ENCODE data around the gene NACC2.

The NACC2 gene

DNA sequence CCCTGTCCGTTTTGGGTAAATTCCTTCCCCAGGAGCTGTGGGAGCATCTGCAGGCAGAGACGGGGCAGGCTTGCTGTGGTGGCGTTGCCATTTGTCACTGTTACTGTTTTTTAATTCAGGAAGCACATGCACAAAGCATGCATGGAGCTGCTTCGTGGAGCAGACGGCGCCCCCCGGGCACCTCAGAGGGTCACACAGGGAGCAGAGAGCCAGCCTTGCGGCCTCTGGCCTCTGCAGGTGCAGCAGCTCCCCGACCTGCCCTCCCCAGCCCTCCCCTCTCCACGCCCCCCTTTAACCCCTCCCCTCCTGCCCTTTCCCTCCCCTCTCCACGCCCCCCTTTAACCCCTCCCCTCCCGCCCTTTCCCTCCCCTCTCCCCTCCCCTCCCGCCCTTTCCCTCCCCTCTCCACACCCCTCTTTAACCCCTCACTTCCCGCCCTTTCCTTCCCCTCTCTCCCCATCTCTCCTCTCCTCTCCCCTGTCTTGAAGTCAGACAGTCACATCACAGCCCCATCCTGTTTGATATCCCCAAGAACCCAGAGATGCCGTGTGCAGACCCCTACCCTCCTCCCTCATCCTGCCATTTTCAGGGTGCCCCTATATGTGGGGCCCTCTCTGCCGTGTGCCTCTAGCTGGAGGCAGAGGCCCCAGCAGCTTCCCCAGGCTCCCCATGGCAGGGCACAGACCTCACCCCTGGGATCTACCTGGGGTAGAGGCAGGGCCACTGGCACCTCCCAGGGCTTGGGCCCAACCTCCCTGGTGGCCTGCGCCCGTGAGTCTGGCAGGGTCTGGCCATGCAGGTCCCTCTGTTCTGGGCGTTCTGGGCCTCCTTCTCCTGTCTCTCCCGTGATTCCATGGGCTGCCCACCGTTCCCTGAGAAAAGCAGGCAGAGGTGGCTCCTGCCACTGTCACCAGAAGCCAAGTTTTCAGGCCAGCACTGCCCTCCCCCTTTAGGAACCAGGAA, 104.3 kb downstream of the NACC2 start:
- DNase-seq = peak; percentile 40

DNA sequence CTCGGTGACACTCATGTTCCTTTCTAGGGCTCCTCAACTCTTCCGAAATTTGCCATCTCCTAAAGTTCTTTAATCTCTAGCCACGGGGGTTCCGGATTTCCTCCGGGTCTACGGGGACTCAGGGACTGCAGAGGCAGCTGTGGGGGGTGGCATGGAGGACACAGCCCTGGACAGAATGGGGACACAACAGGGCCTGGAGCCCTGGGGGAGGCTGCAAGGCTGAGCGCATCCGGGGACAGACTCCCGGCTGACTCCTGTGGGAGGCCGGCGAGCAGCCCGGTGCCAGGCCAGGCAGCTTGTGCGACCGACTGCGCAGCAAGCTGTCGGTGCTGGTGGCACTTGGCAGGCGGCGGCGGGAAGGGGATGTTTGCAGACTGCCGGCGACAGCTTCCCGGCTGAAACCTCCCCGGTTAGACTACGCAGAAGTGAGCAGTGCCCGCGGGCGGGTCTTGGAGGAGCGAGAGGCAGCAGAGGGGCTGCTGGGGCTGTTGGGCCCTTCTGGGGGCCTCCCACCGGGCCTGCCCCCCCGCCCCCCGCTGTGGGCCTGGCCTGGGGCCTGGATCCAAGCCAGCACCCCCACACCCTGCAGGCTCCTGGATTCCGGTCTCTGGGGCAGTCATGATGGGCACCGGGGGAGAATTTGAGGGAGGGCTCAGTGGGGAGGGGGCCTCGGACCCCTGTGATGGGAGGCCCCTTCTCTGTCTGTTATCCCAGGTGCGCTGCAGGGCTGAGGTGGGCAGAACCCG, 105.2 kb downstream of the NACC2 start:
- DNase-seq = peak; percentile 18

DNA sequence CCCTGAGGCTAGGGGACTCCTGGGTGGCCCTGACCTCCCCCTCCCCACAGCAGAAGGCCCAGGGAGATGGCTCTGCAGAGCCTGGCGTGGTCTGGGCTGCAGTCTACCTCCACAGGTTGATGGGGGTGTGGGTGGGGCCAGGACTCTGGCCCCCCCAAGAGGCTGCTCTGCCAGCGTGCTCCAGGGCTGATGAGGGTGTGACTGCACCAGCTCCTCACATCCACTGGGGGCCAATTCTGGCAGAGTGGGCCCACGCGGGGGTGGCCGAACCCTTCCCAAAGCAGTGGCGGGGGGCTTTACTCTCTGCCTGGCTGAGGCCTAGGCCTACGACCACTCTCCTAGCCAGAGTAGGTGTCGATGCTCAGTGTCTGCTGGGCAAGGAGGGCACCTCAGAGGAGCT, 105.9 kb downstream of the NACC2 start:
- no peak for DNase-seq

DNA sequence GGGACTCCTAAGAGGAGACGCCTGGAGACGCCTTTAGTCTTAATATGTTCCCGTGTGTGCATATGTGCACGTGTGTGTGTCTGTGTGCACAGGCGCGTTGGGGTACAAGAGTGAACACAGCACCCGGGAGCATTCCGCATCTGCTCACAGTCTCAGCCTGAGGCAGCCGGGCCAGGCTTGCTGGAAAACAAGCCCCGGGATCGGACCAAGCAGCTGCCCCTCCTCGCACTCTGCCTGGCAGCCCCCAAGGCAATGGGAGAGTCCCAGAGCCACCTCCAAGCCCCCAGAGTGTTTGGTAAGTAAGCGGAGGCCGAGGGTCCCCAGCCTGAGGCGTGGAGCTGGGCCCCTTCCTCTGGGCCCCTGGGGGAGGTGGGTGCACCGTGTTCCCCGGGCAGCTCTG, 106.6 kb downstream of the NACC2 start:
- DNase-seq = no peak

DNA sequence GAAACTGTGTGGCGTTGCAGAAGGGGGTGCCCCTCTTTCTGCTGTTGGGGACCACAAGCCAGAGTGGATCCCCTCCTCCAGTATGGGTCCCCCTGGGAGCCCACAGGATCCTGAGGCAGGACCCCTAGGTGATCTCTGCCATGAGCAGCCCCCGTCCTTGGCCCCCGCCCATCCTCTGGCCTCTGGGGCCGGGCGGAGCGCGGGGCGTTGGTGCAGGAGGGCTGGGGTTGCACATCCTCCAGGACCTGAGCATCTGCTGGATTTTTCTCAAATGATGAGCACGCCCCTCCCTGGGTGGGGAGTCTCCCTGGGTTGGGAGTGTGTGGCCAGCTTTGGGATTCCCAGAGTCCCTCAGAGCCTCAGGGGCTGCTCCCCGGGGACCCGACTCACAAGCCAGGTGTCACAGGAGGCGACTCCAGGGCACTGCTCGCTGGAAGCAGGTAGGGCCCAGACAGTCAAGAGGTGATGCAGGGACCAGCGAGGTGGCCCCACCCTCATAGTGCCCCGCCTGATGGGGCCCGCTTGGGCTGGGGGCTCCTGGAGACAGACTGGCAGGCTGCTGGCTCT, 107.2 kb downstream of the NACC2 start:
- no peak for DNase-seq

DNA sequence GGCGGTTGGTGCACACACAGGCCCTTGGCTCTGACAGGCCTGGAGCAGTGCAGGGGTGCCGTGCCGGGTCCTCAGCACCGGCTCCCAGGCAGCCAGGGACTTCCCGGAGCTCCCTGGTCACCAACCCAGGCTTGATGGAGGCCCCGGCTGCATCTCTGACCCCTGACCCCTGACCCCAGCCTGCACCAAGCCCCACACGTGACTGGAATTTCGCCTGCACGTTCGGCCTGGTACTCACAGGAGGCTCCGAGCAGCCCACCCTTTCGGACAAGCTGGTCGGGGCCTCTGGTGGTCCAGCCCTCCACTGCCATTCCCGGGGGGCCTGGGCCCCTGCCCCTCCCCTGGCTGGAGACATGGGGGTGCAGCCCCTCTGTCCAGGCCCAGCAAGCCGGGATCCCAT, 108.5 kb downstream of the NACC2 start:
- no peak for DNase-seq

DNA sequence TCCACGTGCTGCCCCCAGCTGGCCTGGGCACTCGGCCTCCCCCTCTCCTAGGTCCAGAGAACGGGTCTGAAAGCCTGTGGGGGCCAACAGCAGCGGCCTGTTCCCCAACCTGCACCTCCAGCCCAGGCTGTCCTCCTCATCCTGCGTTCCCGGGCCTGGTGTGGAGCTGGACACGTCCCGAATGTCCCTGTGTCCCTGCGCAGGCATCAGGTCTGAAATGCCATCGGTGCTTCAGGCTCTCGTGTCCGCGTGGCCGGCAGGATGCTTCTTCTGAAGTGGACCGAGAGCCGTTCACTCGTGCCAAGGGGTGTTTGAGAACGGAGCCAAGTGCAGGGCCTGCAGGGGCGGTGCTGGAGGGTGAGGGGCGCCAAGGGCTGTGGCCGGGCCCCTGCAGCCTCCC, 109.2 kb downstream of the NACC2 start:
- DNase-seq = no peak

DNA sequence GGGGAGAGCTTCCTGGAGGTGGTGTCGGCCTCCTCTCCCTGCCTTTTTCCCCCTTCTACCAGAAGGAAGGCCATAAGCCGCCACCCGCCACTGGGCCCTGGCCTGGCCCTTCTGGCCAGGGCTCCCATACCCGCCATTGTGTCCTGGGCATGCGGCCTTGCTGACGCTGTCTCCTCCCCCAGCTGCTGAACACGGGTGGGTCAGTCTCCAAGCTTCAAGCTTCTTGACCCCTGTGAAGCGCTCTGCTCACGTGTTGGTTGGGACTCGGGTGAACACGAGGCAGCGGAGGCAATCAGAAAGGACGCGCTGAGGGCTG, 109.7 kb downstream of the NACC2 start:
- no peak for DNase-seq

DNA sequence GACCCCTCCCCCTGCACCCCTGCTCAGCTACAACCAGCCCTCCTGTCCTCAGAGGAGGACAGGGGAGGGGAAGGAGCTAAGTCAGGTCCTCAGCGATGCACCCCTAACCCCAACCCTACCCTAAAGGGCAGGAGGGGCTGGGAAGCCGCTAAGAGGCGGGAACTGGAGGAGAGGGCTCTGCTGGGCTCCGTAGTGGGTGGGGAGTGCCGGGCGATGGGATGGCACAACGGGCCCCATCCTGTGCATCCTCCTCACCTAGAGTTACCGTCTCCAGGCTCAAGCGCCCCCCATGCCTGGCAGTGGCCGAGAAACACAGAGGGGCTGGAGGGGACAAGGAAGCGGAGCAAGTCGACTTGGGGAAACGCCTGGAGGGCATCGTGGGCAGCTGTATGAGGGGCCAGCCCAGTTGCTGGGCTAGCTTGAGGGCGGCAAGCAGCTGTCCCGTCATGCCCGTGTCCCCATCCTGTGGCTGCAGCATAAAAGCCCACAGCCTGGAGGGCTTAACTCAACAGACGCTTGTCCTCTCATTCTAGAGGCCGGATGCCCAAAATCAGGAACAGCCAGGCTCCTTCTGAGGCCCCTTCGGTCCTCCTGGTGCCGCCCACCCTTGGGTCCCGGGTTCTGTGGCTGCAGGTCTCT, 110.9 kb downstream of the NACC2 start:
- DNase-seq = no peak

DNA sequence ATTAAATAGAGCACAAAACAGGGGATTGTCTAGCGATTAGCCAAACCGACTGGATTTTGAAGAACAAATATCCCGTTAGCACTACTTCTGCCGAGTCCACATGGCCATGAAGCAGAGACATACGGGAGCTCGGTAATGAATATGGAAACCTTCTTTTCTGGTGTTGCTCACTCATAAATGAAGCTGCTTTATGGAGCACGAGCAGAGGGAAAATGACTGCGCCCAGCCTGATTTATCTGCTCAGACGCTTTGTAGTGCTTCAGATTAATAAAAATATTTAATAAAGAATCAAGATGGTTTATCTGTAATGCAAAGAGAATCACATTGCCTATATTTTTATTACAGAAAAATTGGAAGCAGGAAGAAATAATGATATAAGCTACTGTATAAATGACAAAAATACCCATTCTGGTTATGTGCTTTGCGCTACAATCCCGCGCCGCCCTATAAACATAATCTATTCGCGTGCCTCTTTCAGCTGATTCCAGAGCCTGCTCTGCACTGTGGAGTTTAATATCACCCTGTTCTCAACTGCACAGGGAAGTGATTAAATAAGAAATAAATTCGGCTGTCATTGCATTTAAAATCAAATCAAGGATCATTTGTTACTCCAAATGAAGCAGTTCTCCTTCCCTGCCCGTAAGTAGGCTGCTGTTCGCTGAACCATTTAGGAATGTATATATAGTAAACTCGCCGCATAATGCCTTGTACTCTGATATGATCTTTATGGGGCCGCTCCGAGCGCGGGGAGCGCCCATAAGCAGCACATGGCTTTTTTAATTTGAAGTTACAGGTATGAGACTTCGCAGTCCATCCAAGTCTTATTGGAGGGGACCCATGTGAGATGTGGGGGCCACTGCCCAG, 111.6 kb downstream of the NACC2 start:
- no peak for DNase-seq

DNA sequence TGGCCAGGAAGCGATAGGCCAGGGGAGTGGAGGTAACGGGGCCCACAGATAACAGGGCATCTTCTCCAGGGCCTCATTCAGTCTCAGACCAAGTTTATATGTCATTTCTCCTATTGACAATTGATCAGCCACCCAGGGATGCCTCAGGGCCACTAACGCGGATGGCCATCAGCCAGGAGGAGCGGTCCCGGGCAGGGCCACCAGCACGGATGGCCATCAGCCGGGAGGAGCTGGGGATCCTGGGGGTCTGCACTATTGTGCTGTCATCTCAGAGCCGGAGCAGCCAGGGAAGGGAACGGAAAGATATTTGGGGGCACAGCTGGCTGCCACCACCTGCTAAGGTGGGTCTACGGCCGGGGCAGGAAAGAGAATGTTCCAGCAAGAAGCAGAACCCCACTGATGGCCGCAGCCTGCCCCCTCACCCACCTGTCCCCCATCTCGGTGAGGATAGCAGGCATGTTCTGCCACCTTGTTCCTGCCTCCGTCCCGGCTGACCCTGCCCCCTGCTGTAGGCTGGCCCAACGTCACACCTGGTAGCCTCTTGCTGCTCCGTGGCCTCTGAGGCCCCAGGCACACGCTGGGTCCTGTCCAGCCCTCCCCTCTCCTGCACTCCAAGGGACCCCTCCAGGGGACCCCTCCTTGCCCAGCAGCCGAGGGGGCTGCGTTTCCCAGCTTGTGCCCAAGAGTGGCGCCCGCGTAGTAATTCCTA, 112.4 kb downstream of the NACC2 start:
- no peak for DNase-seq

DNA sequence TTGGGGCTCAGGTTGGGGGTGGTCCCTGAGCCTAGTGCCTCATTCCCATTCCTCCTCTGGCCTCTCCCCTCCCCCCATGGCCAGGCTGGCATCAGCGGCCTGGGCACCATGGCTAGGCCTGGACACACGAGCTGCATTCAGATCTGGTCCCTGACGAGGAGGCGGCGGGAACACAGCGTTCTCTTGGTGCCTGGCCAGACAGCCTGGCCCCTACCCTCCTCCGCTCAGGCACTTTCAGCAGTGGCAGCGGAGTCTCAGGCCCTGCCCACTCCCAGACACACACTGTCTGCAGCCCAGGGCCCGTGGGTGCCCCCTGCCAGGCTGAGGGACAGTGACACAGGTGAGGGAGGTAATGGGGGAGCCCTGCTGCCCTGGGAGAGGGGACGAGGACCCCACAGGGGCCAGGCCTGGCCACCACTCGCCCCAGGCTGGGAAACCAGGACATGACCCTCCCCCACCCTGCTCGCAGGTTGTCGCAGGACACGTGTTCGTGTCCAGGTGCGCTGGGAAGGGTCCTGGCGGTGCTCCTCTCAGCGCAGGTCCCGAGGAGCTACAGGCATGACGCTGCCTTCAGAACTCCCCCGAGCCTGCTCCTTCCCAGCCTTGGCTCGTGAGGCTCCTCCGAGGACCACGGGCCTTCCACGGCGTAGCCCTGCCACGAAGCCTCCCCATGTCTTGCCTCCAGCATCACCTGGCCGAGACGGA, 114.0 kb downstream of the NACC2 start:
- no peak for DNase-seq

DNA sequence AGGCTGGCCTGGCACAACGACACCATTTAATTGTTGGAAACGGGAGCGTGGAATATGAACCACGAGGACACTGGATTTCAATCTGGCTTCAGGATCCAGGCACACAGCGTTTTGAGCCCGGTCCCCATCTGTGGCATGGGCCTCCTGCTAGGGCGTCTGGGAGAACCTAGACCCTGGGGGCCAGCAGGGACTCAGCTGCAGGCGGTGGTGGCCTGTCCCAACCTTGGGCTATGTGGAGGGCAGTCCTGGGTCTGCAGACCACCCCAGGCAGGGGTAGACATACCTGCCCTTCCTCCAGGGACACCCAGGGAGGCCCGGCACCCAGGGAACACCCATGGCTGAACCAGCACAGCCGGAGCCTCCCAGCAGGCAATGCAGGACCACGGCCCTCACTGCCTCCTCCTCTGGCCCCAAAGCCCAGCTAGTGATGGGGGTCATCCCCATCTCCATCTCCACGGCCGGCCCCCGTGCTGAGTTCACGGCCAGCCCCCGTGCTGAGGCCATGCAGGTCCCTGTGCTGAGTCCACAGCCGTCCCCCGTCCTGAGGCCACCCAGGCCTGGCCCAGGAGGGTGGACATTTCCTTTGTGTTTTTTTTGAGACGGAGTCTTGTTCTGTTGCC, 115.4 kb downstream of the NACC2 start:
- DNase-seq = no peak

DNA sequence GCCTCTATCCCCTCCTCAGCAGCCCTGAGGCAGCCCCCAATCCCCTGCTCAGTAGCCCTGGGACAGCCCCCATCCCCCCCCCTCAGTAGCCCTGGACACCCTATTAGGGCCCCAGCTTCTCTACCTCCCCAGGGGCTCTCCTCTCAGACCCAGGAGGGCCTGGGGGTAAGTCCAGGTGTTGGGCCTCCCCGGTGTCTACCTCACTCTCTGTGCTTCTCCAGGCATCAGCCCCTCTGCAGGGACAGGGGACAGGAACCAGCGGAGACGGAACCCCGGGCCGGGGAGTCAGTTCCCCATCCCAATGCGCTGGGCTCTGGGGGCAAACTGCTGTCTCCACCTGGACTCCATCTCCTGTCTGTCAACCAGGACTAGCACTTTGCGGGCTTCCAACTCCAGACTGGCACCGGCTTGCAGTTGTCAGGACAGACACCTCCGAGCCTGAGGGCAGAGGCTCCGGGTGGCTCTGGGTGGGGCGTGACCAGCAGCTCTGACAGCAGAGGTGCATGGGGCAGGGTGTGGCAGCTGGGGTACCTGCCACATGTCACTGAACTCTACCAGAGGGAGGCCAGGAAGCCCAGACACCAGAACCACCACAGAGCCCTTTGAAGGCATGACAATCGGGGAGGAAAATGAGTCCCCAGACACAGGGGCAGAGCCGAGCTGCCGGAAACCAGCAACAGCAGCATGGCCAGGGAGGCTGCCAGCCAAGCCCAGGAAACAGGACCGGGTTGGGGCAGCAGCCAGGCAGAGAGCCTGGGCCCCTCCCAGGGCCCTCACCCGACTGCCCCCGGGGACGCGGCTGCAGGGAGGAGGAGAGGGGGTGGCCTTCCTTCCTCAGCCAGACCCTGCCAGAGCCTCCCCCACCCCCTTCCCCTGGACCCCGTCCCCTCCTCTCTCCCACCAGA, 116.2 kb downstream of the NACC2 start:
- peak; percentile 30 for DNase-seq

DNA sequence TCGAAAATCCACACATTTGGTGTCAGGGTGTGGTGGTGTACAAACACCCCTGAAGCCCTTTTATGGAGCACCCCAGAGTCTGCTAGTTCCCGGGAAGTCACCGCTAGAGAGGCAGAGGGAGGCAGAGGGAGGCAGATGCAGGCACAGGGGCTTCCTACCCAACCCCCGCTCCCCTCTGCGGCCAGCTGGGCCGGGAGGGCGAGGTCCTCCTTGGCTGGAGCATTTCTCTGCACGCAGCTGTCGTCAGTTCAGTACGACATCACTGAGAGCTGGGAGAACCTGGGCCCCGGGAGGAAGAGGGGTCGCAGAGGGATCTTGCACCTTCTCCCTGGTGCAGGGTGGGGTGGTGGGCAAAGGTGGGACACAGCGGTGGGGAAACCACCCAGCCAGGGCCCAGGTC, 118.1 kb downstream of the NACC2 start:
- DNase-seq = no peak

DNA sequence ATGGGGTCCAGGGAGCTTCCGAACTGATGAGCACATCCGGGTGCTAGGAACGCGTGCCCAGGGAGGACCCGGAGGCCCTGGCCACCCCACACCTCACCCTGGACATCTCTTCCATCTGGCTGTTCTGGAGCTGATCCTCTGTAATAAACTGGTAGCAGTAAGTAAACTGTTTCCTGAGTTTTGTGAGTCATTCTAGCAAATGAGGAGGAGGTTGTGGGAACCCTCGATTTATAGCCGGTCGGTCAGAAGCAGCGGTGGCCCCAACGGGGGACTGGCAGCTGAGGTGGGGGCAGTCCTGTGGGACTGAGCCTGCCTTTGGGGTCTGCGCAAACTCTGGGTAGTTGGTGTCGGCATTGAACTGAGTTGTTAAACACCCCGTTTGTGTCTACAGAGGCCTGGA, 118.6 kb downstream of the NACC2 start:
- no peak for DNase-seq

DNA sequence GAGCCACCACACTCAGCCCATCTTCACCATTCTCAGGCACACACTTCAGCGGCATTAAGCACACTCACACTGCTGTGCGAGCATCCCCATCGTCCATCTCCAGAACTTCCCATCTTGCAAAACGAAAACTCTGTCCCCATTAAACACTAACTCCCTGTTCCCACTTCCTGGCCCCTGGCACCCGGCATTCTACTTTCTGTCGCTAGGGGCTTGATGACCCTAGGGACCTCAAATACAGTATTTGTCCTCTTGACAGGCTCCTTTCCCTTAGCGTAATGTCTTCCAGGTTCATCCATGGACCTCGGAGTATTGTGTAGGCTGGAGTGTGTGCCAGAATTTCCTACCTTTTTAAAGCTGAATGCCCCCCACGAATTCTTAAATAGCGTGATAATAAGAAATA, 119.3 kb downstream of the NACC2 start:
- no peak for DNase-seq

DNA sequence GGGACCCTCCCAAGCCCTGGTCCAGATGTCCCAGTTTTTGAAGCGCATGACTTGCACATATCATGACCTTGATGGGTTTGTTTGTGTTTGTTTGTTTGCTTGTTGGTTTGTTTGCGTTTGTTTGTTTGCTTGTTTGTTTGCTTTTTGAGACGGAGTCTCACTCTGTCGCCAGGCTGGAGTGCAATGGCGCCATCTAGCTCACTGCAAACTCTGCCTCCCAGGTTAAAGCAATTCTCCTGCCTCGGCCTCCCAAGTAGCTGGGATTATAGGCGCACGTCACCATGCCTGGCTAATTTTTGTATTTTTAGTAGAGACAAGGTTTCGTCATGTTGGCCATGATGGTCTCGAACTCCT, 120.9 kb downstream of the NACC2 start:
- DNase-seq = no peak
